Thoracic aorta (tissue), 2 donors: ENCODE data around the gene IDH3B. TPM values are rescaled to one million over a fixed set of nuclear protein-coding genes. Genes with fewer than 3 reads are reported as not detected.

Experiments used
- ATAC-seq: fragments of 150-250 bp; one replicate; pipeline ENCODE4 v1.8.0; 2017; ENCODE audit warnings: low read depth; ENCODE audit not compliant: insufficient number of reproducible peaks, low FRiP score
- DNase-seq: peaks from one replicate; pipeline ENCODE4 v3.0.0-alpha.2; 2020; ENCODE audit warnings: low spot score
- H3K27ac ChIP-seq, 2 donors: fragments of 200-600 bp; sonication (generic); 1 replicate in 1 of 2; 2 replicates in 1 of 2; pipeline ENCODE4 v1.5.1; 2016; ENCODE audit warnings: mild to moderate bottlenecking in 2 of 2, moderate library complexity in 2 of 2
- H3K27me3 ChIP-seq: fragments of 200-600 bp; sonication (generic); replicated peaks from 2 replicates; pipeline ENCODE4 v1.6.0; 2016; ENCODE audit warnings: mild to moderate bottlenecking; ENCODE audit not compliant: insufficient read depth
- H3K36me3 ChIP-seq: fragments of 200-600 bp; sonication (generic); one replicate; pipeline ENCODE4 v1.5.1; 2016
- H3K4me1 ChIP-seq, 2 donors: fragments of 200-600 bp; sonication (generic); 1 replicate in 1 of 2; 2 replicates in 1 of 2; pipeline versions ENCODE4 v1.5.1 to v1.6.0; 2016; ENCODE audit warnings: low read depth in 2 of 2, mild to moderate bottlenecking in 1 of 2; ENCODE audit not compliant: control insufficient read depth in 1 of 2
- H3K4me3 ChIP-seq: fragments of 200-600 bp; sonication (generic); 2 replicates; pipeline ENCODE4 v1.5.1; 2016; ENCODE audit warnings: mild to moderate bottlenecking
- H3K9me3 ChIP-seq: fragments of 200-600 bp; sonication (generic); 2 replicates; pipeline ENCODE4 v1.5.1; 2016
- CTCF ChIP-seq: fragments of 200-600 bp; sonication (generic); IDR thresholded peaks from one replicate; pipeline ENCODE4 v1.5.1; 2019; ENCODE audit warnings: antibody characterized with exemption
- total RNA-seq, 2 donors: library from RNA; depleted of rRNA; stranded (reverse); fragments of >200 nt; gene quantifications; one replicate each; pipeline versions ENCODE4 v1.1.0 to v1.2.3, GENCODE V29; 2016

Gene IDH3B
- total RNA-seq, 2 donors from 2014 or later, result 94.5 to 95.3 TPM

- H3K36me3 ChIP-seq, result no peaks in the 10 kb centered on the region
- no peak for DNase-seq
- no peaks in the 10 kb centered on the region for H3K27me3 ChIP-seq
- H3K9me3 ChIP-seq, result no peaks in the 10 kb centered on the region
- no peak for TF ChIP-seq CTCF
- H3K4me3 ChIP-seq, result no peak overlapping the region
- no peak for ATAC-seq
- no peak overlapping the region for H3K27ac ChIP-seq
- no peaks in the 10 kb centered on the region for H3K4me1 ChIP-seq
These were observed 47.4 kb downstream of the IDH3B start for GRCh38 chr20:2616634-2617033.

GRCh38 chr20:2612073-2612472 is 51.9 kb downstream of the IDH3B start:
- H3K27ac ChIP-seq, result no peak overlapping the region
- H3K27me3 ChIP-seq, result no peaks in the 10 kb centered on the region
- no peak for ATAC-seq
- no peak for DNase-seq
- TF ChIP-seq CTCF, result no peak
- no peaks in the 10 kb centered on the region for H3K36me3 ChIP-seq
- no peak overlapping the region for H3K4me3 ChIP-seq
- H3K4me1 ChIP-seq, result no peaks in the 10 kb centered on the region
- H3K9me3 ChIP-seq, result peaks cover 5% of the 10 kb centered on the region

- H3K9me3 ChIP-seq, result peaks cover 12% of the 10 kb centered on the region
- DNase-seq, result no peak
- no peaks in the 10 kb centered on the region for H3K4me1 ChIP-seq
- no peak overlapping the region for H3K4me3 ChIP-seq
- ATAC-seq, result no peak
- H3K27me3 ChIP-seq, result no peaks in the 10 kb centered on the region
- H3K27ac ChIP-seq, result no peak overlapping the region
- no peaks in the 10 kb centered on the region for H3K36me3 ChIP-seq
- no peak for TF ChIP-seq CTCF
These were observed 52.9 kb downstream of the IDH3B start for GRCh38 chr20:2610941-2611720.

- H3K36me3 ChIP-seq, result no peaks in the 10 kb centered on the region
- peaks cover 13% of the 10 kb centered on the region for H3K9me3 ChIP-seq
- H3K27ac ChIP-seq, result no peak overlapping the region
- DNase-seq (no peak), ATAC-seq (no peak)
- H3K27me3 ChIP-seq, result no peaks in the 10 kb centered on the region
- TF ChIP-seq CTCF, result no peak
- no peaks in the 10 kb centered on the region for H3K4me1 ChIP-seq
- H3K4me3 ChIP-seq, result no peak overlapping the region
These were observed 53.7 kb downstream of the IDH3B start for GRCh38 chr20:2610326-2610725.

Other genes with a start within 250 kb of the IDH3B start
- 100 to 1,000 TPM; 107 to 153 TPM for gene SNRPB, start 193.4 kb downstream of the IDH3B start, total RNA-seq
- 10 to 100 TPM in 1 of 2 donors, 1 to 10 TPM in 1; 9.3 to 16.9 TPM for gene ZNF343, start 155.3 kb downstream of the IDH3B start, total RNA-seq
- not detected for gene TMC2, start 127.6 kb downstream of the IDH3B start, total RNA-seq
- gene NOP56, start 11.6 kb downstream of the IDH3B start, total RNA-seq, result 100 to 1,000 TPM in 1 of 2 donors, 10 to 100 TPM in 1; 46.2 to 125 TPM
- 10 to 100 TPM; 14.1 to 16.6 TPM for gene EBF4, start 28.6 kb upstream of the IDH3B start, total RNA-seq
- gene CPXM1, start 136.4 kb upstream of the IDH3B start, total RNA-seq, result not detected
- gene C20orf141, start 150.8 kb upstream of the IDH3B start, total RNA-seq, result not detected
- not detected for gene TMEM239, start 152.1 kb upstream of the IDH3B start, total RNA-seq
- gene PCED1A, start 176.4 kb upstream of the IDH3B start, total RNA-seq, result 10 to 100 TPM; 40.6 to 44.3 TPM
- 10 to 100 TPM; 21.8 to 24.2 TPM for gene VPS16, start 176.5 kb upstream of the IDH3B start, total RNA-seq
- 10 to 100 TPM; 36.7 to 42.7 TPM for gene PTPRA, start 209.3 kb upstream of the IDH3B start, total RNA-seq